Gastroesophageal sphincter (tissue), 4 donors: ENCODE data around the gene YAP1. TPM values are rescaled to one million over a fixed set of nuclear protein-coding genes. Genes with fewer than 3 reads are reported as not detected.
"Not testable (repeated sequence)": the region's sequence is repeated elsewhere in the genome, so short reads cannot be mapped to it uniquely, and the experiment has no call there.

Experiments used
- ATAC-seq: fragments of 150-250 bp; one replicate; pipeline ENCODE4 v1.9.1; 2016; ENCODE audit warnings: mild to moderate bottlenecking, moderate library complexity
- H3K27ac ChIP-seq, 4 donors: fragments of 200-600 bp; sonication (generic) in 3 of 4; 1 replicate in 3 of 4; 2 replicates in 1 of 4; pipeline ENCODE4 v1.5.1; 2016 to 2019
- H3K27me3 ChIP-seq: fragments of 200-600 bp; sonication (generic); one replicate; pipeline ENCODE4 v1.5.1; 2019
- H3K36me3 ChIP-seq, 2 donors: fragments of 200-600 bp; sonication (generic); one replicate each; pipeline ENCODE4 v1.5.1; 2019; ENCODE audit warnings: control low read depth in 1 of 2
- H3K4me1 ChIP-seq, 3 donors: fragments of 200-600 bp; sonication (generic); 1 replicate in 2 of 3; 2 replicates in 1 of 3; pipeline ENCODE4 v1.5.1; 2016 to 2019; ENCODE audit warnings: control low read depth in 2 of 3
- H3K4me3 ChIP-seq, 2 donors: fragments of 200-600 bp; sonication (generic); one replicate each; pipeline ENCODE4 v1.5.1; 2019; ENCODE audit warnings: mild to moderate bottlenecking in 1 of 2, moderate library complexity in 1 of 2
- H3K9me3 ChIP-seq, 3 donors: fragments of 200-600 bp; sonication (generic); one replicate each; pipeline ENCODE4 v1.5.1; 2017 to 2019; ENCODE audit warnings: control low read depth in 2 of 3
- CTCF ChIP-seq, 4 experiments: fragments of 200-600 bp in 2 of 4; fragments of 450-650 bp in 2 of 4; sonication (generic) in 1 of 4; IDR thresholded peaks; one replicate each; pipeline ENCODE4 v1.5.1; 2017 to 2019; ENCODE audit warnings: antibody characterized with exemption in 4 of 4, mild to moderate bottlenecking in 2 of 4, moderate library complexity in 2 of 4
- EP300 ChIP-seq: sonication (generic); formaldehyde crosslinking; IDR thresholded peaks from one replicate; pipeline ENCODE4 v1.6.1; 2017; ENCODE audit warnings: antibody characterized with exemption, mild to moderate bottlenecking
- POLR2A ChIP-seq, 2 donors: fragments of 450-650 bp; IDR thresholded peaks; one replicate each; pipeline ENCODE4 v1.6.1; 2017; ENCODE audit warnings: antibody characterized with exemption in 2 of 2, mild to moderate bottlenecking in 2 of 2, moderate library complexity in 1 of 2
- POLR2AphosphoS5 ChIP-seq: sonication (generic); formaldehyde crosslinking; IDR thresholded peaks from one replicate; pipeline ENCODE4 v1.6.1; 2017; ENCODE audit warnings: antibody characterized with exemption
- WGBS, 2 donors: methylation state at CpG; one replicate each; pipeline ENCODE4 v1.1.5; 2018; ENCODE audit warnings: low coverage in 1 of 2; 5-methylcytosine and 5-hydroxymethylcytosine counted together
- total RNA-seq, 4 donors: library from RNA; depleted of rRNA; stranded (reverse); fragments of >200 nt; gene quantifications; one replicate each; pipeline ENCODE4 v1.1.0, GENCODE V29; 2016

The YAP1 gene
- total RNA-seq, 4 donors from 2014 or later: 192 to 323 (median 278) TPM

GRCh38 chr11:102196816-102197215 lies 86.6 kb downstream of the YAP1 start:
- no peaks in the 10 kb centered on the region for H3K27me3 ChIP-seq
- H3K27ac ChIP-seq: no peak overlapping the region
- no peak for TF ChIP-seq POLR2A (IDR thresholded peaks at IDR 0.05)
- TF ChIP-seq EP300: no peak
- TF ChIP-seq POLR2AphosphoS5: no peak
- TF ChIP-seq CTCF (IDR thresholded peaks at IDR 0.05): no peak
- 68 to 71% methylated on average over 3 of the region's 3 CpGs for WGBS, 2 donors
- no peak overlapping the region for H3K4me3 ChIP-seq
- no peaks in the 10 kb centered on the region for H3K9me3 ChIP-seq
- H3K36me3 ChIP-seq: no peaks in the 10 kb centered on the region
- ATAC-seq: no peak
- peaks cover 2 to 49% (median 10%) of the 10 kb centered on the region in 3 donors for H3K4me1 ChIP-seq

GRCh38 chr11:102197670-102198139 lies 87.5 kb downstream of the YAP1 start:
- Histone ChIP-seq H3K4me3 (no peak overlapping the region), H3K27me3 (no peaks in the 10 kb centered on the region), H3K4me1 (peaks cover 2 to 49% (median 10%) of the 10 kb centered on the region in 3 donors), H3K36me3 (no peaks in the 10 kb centered on the region), H3K27ac (no peak overlapping the region), H3K9me3 (no peaks in the 10 kb centered on the region)
- TF ChIP-seq POLR2AphosphoS5 (no peak), POLR2A (IDR thresholded peaks at IDR 0.05) (no peak), EP300 (no peak), CTCF (IDR thresholded peaks at IDR 0.05) (no peak)
- WGBS, 2 donors: 78% methylated on average over 2 of the region's 2 CpGs; no CpG with 5 or more reads in 1 of the 2 donors
- ATAC-seq: no peak

- Histone ChIP-seq H3K9me3 (no peaks in the 10 kb centered on the region), H3K27me3 (no peaks in the 10 kb centered on the region), H3K4me1 (peaks cover 0 to 51% (median 15%) of the 10 kb centered on the region in 3 donors), H3K36me3 (no peaks in the 10 kb centered on the region), H3K27ac (no peak overlapping the region), H3K4me3 (no peak overlapping the region)
- ATAC-seq: no peak
- TF ChIP-seq EP300 (no peak), POLR2AphosphoS5 (no peak), CTCF (IDR thresholded peaks at IDR 0.05) (no peak), POLR2A (IDR thresholded peaks at IDR 0.05) (no peak)
- WGBS, 2 donors: 100% methylated on average over 2 of the region's 2 CpGs
Observed at GRCh38 chr11:102199673-102200072, 89.4 kb downstream of the YAP1 start.

- H3K27ac ChIP-seq, H3K27me3 ChIP-seq, ATAC-seq, H3K4me3 ChIP-seq, H3K36me3 ChIP-seq, H3K9me3 ChIP-seq: not testable (repeated sequence)
- WGBS, 2 donors: 80 to 98% methylated on average over 5 of the region's 5 CpGs
- peaks cover 0 to 51% (median 19%) of the 10 kb centered on the region in 3 donors for H3K4me1 ChIP-seq
Observed at GRCh38 chr11:102200325-102200724, 90.1 kb downstream of the YAP1 start.

- peaks cover 0 to 11% of the 10 kb centered on the region in 2 donors for H3K36me3 ChIP-seq
- no peaks in the 10 kb centered on the region for H3K27me3 ChIP-seq
- H3K27ac ChIP-seq: no peak overlapping the region
- no peak for ATAC-seq
- H3K4me3 ChIP-seq: no peak overlapping the region
- TF ChIP-seq CTCF (IDR thresholded peaks at IDR 0.05) (no peak), EP300 (no peak), POLR2A (IDR thresholded peaks at IDR 0.05) (no peak), POLR2AphosphoS5 (no peak)
- H3K9me3 ChIP-seq: no peaks in the 10 kb centered on the region
- H3K4me1 ChIP-seq: peaks cover 0 to 46% (median 19%) of the 10 kb centered on the region in 3 donors
- 94 to 95% methylated on average over 2 of the region's 2 CpGs for WGBS, 2 donors
Observed at GRCh38 chr11:102201776-102202175, 91.5 kb downstream of the YAP1 start.
